Epithelial cell of prostate (primary cell): Measurements from ENCODE around the gene LETM1.
A peak's percentile ranks its signal among the peaks of the same experiment; 100 is the strongest.

Experiments used
- DNase-seq: peaks from one replicate; pipeline ENCODE4 v3.0.0-alpha.2; 2011; ENCODE audit warnings: low read depth, low spot score
- H3K27ac ChIP-seq: fragments of 450-650 bp; 2 replicates; pipeline ENCODE4 v1.5.1; 2017; ENCODE audit warnings: mild to moderate bottlenecking

Gene LETM1

GRCh38 chr4:1873291-1873690 is 17.3 kb upstream of the LETM1 start:
- no peak for DNase-seq
- H3K27ac ChIP-seq, result peak overlapping the region; percentile 79

DNA sequence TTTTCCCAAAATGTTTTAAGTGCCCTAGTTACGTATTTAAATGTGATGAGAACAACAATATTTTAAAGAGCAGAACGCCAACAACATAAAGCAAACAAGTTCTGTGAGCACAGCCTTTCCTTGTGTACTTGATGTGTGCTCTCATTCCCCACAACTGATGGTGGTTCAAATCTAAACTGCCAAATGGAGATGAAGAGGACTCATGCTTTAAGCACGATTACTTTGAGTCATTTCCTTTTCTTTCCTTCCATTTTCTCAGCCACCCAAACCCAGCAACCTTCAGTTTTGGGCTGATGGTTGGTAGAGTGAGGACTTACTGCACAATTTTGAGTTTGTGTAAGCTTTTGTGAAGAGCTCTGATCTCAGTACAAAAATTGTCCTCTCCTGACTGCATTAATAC is 16.9 kb upstream of the LETM1 start:
- peak overlapping the region; percentile 79 for H3K27ac ChIP-seq
- no peak for DNase-seq

DNA sequence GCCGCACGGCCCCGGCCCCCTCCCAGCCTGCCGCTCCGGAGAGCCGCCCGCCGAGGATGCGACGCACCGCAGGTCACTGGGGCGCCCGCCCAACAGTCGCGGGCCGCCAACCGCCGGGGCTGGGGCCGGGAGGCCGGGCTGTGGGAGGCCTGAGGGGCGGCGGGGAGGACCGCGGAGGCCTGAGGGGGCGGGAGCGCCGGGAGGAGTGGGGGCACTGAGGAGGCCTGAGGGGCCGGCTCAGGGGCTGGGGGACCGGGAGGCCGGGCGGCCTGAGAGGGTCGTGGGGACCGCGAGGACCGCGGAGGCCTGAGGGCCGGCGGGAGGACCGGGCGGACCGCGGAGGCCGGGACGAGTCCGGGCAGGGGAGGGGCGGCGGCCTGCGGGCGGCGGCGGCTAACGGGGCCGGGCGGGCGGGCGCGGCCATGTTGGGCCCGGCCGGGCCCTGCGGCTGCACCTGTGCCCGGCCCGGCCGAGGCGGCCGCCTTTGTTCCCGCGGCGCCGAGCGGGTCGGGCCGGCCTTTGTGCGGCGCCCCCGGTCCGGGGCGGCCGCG is 15.6 kb upstream of the LETM1 start:
- H3K27ac ChIP-seq, result peak overlapping the region; percentile 79
- DNase-seq, result no peak

GRCh38 chr4:1870578-1871443 is 14.9 kb upstream of the LETM1 start, which contains the start of gene NSD2:
NSD2 (plus strand) TSS chr4:1871393; CDS start chr4:1900655, 29,262 bp downstream.
- H3K27ac ChIP-seq, result peak within 1 kb of the TSS; percentile 88
- peak; percentile 33 for DNase-seq

- H3K27ac ChIP-seq, result peak overlapping the region; percentile 88
- DNase-seq, result peak; percentile 51
Observed at GRCh38 chr4:1870328-1870577, 14.3 kb upstream of the LETM1 start.

- no peak for DNase-seq
- H3K27ac ChIP-seq, result peak overlapping the region; percentile 88
Observed at GRCh38 chr4:1869530-1870327, 13.8 kb upstream of the LETM1 start.

DNA sequence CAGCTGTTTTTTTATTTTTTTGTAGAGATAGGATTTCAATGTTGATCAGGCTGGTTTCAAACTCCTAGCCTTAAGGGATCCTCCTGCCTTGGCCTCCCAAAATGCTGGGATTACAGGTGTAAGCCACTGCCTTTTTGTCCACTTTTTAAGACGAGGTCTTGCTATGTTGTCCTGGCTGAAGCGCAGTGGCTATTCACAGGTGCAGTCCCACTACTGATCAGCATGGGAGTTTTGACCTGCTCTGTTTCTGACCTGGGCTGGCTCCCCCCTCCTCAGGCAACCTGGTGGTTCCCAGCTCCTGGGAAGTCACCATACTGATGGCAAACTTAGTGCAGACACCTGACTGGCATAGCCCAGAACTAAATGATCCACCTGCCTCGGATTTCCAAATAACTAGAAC is 13.0 kb upstream of the LETM1 start:
- no peak overlapping the region for H3K27ac ChIP-seq
- DNase-seq, result no peak

DNA sequence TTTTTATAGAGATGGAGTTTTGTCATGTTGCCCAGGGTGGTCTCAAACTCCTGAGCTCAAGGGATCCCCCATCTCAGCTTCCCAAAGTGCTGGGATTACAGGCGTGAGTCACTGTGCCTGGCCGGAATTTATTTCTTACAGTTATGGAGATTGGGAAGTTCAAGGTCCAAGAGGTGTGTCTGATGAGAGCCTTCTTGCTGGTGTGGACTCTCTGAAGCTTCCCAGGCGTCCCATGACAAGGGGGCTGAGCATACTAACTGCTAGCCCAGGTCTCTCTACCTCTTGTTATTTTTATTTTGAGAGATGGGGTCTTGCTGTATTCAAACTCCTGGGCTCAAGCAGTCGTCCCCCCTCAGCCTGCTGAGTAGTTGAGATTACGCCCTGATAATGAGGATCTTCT is 12.3 kb upstream of the LETM1 start:
- DNase-seq, result no peak
- no peak overlapping the region for H3K27ac ChIP-seq

DNA sequence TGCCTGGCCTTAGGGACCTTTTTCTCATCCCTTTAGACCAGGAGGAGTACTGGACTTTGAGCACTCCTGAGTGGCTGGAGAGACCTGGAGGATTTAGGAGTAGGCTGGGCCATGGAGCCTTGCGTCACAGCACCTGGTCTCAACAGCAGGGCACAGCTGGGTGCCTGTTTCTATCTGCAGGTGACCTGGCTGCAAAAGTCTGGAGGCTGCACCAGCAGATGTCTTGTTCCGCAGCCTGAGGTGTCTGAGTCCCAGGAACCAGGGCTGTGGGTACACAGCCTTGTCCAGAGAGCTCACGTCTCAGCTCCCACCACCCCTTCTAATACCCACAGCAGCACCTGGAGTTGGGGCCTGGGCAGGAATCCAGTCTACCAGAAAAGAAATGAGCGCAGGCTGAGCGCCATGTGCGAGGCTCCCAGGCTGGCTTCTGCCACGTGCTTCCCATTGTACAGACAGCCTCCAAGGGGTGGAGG is 10.3 kb upstream of the LETM1 start:
- no peak overlapping the region for H3K27ac ChIP-seq
- no peak for DNase-seq

GRCh38 chr4:1864076-1865008 is 8.4 kb upstream of the LETM1 start:
- H3K27ac ChIP-seq, result no peak overlapping the region
- no peak for DNase-seq

- no peak for DNase-seq
- no peak overlapping the region for H3K27ac ChIP-seq
Observed at GRCh38 chr4:1863297-1864033, 7.5 kb upstream of the LETM1 start.

DNA sequence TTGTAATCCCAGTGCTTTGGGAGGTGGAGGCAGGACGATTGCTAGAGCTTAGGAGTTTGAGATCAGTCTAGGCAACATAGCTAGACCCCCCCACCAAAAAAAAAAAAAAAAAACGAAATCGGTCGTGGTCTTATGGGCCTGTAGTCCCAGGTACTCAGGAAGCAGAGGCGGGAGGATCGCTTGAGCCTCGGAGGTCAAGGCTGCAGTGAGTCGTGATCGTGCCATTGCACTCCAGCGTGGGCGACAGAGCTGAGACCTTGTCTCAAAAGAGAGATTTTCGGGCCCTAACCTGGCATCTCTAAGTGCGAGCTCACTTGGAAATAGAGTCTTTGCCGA is 7.0 kb upstream of the LETM1 start:
- no peak for DNase-seq
- no peak overlapping the region for H3K27ac ChIP-seq

DNA sequence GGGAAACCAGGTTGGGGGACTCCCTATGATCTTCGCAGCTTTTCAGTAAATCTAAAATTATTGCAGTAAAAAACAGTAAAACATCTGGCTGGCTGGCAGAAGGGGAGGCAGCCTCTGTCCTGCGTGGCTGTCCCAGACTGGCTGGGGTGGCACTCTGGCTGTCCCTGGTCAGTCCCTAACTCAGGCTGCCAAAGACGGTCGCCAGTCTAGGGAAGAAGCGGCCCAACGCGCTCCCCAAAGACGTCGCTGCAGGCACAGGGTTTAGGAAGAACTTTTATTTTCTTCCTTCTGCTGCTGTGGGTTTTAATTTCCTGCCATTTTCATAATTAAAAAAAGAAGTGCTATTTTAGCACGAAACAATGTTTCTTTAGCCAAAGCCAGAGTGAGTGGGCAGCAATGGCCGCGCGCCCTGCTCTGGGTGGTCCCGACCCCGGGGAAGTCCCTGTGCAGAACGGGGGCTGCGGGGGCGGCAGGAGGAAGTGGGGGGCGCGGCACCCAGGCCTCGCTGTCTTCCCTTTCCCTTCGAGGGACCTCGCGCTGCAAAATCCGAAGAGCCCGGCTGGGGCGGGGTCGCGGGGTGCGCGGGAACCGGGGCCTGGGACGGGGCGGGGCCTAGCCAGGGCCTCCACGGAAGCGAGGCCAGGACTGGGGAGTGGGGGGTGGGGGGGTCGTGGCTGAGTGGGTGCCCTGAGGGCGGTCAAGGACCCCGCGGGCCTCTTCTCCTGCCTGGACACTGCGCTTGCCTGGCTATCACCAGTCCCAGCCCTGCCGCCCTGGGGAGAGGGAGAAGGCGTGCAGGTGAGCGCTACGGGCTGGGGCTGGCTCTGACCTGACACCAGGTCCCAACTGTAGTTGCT is 6.3 kb upstream of the LETM1 start:
- no peak overlapping the region for H3K27ac ChIP-seq
- DNase-seq, result no peak

- DNase-seq, result no peak
Observed at GRCh38 chr4:1859389-1859753, 3.4 kb upstream of the LETM1 start.

DNA sequence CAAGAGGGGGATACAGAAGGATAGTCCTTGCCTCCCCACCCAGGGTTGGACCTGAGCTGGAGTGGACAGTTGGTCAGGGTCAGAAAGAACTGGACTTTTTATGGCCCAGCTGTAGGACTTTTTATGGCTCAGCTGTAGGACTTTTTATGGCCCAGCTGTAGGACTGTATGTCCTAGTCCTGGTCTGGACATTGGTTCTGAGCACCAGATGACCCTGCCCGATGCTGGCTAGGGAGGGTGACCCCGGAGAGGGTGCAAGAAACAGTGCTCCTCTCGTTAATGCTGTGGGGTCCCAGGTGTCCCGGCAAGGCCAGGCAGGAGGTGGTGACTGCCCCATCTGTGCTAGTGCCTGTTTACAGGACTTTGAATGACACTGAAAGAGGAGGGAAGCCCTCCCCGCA is 2.0 kb upstream of the LETM1 start:
- no peak overlapping the region for H3K27ac ChIP-seq
- DNase-seq, result no peak

More at GRCh38 chr4:1859389-1859753, 3.4 kb upstream of the LETM1 start:
- H3K27ac ChIP-seq, result no peak overlapping the region

- no peak for DNase-seq
- H3K27ac ChIP-seq, result peak overlapping the region; percentile 73
Observed at GRCh38 chr4:1856943-1857699, 1.2 kb upstream of the LETM1 start.

DNA sequence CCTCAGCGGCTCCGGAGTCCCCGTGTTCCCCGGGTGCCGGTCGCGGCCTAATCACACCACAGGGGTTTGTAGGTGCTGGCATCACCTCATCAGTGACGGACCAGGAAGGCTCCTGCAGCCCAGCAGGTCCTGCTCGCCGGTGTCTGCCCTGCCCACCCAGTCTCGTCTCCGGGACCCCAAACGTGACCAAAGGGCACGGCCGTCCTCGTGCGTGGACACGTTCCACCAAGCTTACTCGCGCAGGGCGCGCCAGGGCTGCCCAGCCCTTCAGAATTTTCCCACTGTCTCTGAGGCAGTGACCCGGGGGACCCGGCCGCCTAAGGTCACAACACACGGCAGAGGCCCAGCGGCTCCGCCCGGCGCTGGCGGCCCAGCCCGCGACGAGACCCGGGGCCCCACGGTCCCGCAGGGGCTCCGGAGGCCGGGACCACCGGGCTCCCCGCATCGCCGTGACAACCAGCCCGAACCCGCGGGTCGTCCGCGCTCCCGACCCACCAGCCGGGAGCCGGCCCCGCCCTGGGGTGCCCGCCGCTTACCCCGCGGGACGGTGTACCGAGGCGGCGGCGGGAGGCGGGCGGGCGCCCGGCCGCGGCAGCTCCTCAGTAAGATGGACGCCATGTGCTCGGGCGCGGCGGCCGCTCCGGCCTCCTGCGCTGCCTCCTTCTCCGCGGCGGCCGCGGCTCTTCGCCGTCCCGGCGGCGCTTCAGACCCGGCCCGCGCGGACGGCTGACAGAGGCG is 454 bp downstream of the LETM1 start:
- H3K27ac ChIP-seq, result peak overlapping the region; percentile 73
- no peak for DNase-seq
